Trophoblast cell (in vitro differentiated cells and primary cell): Measurements from ENCODE around the gene POLR2L.

Experiments used
- DNase-seq, 2 donors: peaks; one replicate each; pipeline ENCODE4 v3.0.0-alpha.2; 2016
- H2AFZ ChIP-seq: 2 replicates; pipeline ENCODE4 v1.6.1; 2013; ENCODE audit warnings: low read length, moderate library complexity, mild to moderate bottlenecking; ENCODE audit not compliant: insufficient read depth, poor library complexity
- H2AK5ac ChIP-seq: 2 replicates; pipeline ENCODE4 v1.6.1; 2013; ENCODE audit warnings: mild to moderate bottlenecking, low read length
- H2BK120ac ChIP-seq: 2 replicates; pipeline ENCODE4 v1.6.1; 2013; ENCODE audit warnings: low read length, mild to moderate bottlenecking, moderate library complexity; ENCODE audit not compliant: insufficient read depth, poor library complexity
- H2BK12ac ChIP-seq: 2 replicates; pipeline ENCODE4 v1.6.1; 2013; ENCODE audit warnings: mild to moderate bottlenecking, low read length, moderate library complexity
- H2BK5ac ChIP-seq: 2 replicates; pipeline ENCODE4 v1.6.1; 2013; ENCODE audit warnings: low read length, low read depth, moderate library complexity, mild to moderate bottlenecking; ENCODE audit not compliant: poor library complexity
- H3K14ac ChIP-seq: 2 replicates; pipeline ENCODE4 v1.6.1; 2013; ENCODE audit warnings: mild to moderate bottlenecking, low read length
- H3K18ac ChIP-seq: 2 replicates; pipeline ENCODE4 v1.6.1; 2013; ENCODE audit warnings: mild to moderate bottlenecking, low read length
- H3K23ac ChIP-seq: 2 replicates; pipeline ENCODE4 v1.6.1; 2013; ENCODE audit warnings: low read length
- H3K27ac ChIP-seq: 2 replicates; pipeline ENCODE4 v1.5.1; 2013; ENCODE audit warnings: low read depth, mild to moderate bottlenecking, inconsistent platforms, low read length, moderate library complexity
- H3K27me3 ChIP-seq: 2 replicates; pipeline ENCODE4 v1.6.1; 2013; ENCODE audit warnings: inconsistent platforms, mild to moderate bottlenecking, low read length, moderate library complexity; ENCODE audit not compliant: insufficient read depth
- H3K36me3 ChIP-seq, 2 experiments: 1 replicate in 1 of 2; 2 replicates in 1 of 2; pipeline ENCODE4 v1.6.1; 2013; ENCODE audit warnings: low read length in 2 of 2, mild to moderate bottlenecking in 2 of 2, moderate library complexity in 1 of 2; ENCODE audit not compliant: insufficient read depth in 2 of 2, control insufficient read depth in 1 of 2
- H3K4ac ChIP-seq: 2 replicates; pipeline ENCODE4 v1.6.1; 2013; ENCODE audit warnings: low read depth, mild to moderate bottlenecking, low read length, moderate library complexity
- H3K4me1 ChIP-seq, 2 experiments: 1 replicate in 1 of 2; 2 replicates in 1 of 2; pipeline ENCODE4 v1.6.1; 2013; ENCODE audit warnings: low read length in 2 of 2, mild to moderate bottlenecking in 2 of 2, moderate library complexity in 1 of 2; ENCODE audit not compliant: insufficient read depth in 2 of 2, control insufficient read depth in 1 of 2
- H3K4me2 ChIP-seq: 2 replicates; pipeline ENCODE4 v1.6.1; 2013; ENCODE audit warnings: inconsistent platforms, mild to moderate bottlenecking, low read length, moderate library complexity
- H3K4me3 ChIP-seq: 2 replicates; pipeline ENCODE4 v1.5.1; 2013; ENCODE audit warnings: mild to moderate bottlenecking, low read depth, low read length, inconsistent platforms
- H3K79me1 ChIP-seq: one replicate; pipeline ENCODE4 v1.6.1; 2013; ENCODE audit warnings: low read length
- H3K79me2 ChIP-seq: 2 replicates; pipeline ENCODE4 v1.6.1; 2013; ENCODE audit warnings: low read length, mild to moderate bottlenecking; ENCODE audit not compliant: control insufficient read depth, insufficient read depth, poor library complexity
- H3K9ac ChIP-seq: 2 replicates; pipeline ENCODE4 v1.6.1; 2013; ENCODE audit warnings: mild to moderate bottlenecking, low read length
- H3K9me3 ChIP-seq: 2 replicates; pipeline ENCODE4 v1.6.1; 2013; ENCODE audit warnings: low read depth, mild to moderate bottlenecking, control low read depth, inconsistent platforms, low read length; ENCODE audit not compliant: insufficient read depth
- H4K12ac ChIP-seq: 2 replicates; pipeline ENCODE4 v1.6.1; 2013; ENCODE audit warnings: low read depth, mild to moderate bottlenecking, low read length, moderate library complexity
- H4K8ac ChIP-seq: 2 replicates; pipeline ENCODE4 v1.6.1; 2013; ENCODE audit warnings: low read depth, mild to moderate bottlenecking, low read length, moderate library complexity
- H4K91ac ChIP-seq: one replicate; pipeline ENCODE4 v1.6.1; 2013; ENCODE audit warnings: low read depth, mild to moderate bottlenecking, low read length, moderate library complexity
- WGBS: extraction: QIAGEN DNeasy Blood & Tissue Kit; methylation state at CpG from one replicate; pipeline ENCODE4 v1.1.7; 2013; ENCODE audit warnings: missing lambda C conversion rate; ENCODE audit not compliant: insufficient read length, insufficient coverage; ENCODE audit errors: extremely low coverage; 5-methylcytosine and 5-hydroxymethylcytosine counted together

POLR2L gene

DNA sequence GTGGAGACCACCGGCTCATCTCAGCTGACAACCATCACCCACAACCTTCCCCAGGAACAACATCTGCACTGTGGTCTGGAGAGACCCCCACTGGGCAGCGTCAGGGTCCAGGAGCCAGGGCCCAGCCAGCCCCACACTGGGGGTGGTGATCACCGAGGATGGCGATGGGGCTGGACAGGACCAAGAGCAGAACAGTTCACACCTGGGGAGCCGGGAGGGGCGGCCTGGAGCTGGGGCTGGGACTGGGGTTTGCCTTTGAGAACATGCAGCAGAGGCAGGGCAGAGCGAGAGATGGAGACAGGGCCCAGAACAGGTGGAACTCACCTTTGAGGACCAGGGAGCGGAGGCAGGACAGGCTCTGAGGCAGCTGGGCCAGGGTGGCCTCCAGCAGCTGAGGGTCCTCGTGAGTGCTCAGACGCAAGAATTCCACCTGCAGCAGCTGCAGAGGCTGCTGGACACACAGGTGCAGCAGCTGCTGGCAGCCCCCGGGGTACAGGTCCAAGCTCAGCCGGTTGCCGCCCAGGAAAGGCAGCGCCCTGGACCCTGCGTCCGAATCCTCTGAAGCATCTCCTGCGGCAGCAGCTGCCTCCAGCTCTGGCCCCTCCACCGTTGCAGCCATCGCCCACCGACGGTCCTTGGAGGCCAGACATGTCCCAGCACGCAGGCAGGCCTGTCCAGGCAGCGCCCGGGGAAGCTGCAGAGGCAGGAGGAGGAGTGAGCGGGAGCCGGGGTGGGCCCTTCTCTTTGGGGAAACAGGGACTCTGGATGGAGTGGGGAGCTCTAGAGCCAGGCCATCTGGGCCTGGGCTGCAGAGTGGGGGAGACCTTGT is 38.3 kb downstream of the POLR2L start:
- H3K36me3 ChIP-seq, result peaks cover 41 to 44% of the 10 kb centered on the region in 2 experiments
- peak overlapping the region; percentile 87 for H4K91ac ChIP-seq
- H4K12ac ChIP-seq, result peak overlapping the region; percentile 57
- H3K4ac ChIP-seq, result peak overlapping the region; percentile 7
- H3K4me3 ChIP-seq, result no peak overlapping the region
- peaks cover 5% of the 10 kb centered on the region for H3K9me3 ChIP-seq
- peak overlapping the region; percentile 80 for H4K8ac ChIP-seq
- no peak overlapping the region for H3K9ac ChIP-seq
- no CpG with 5 or more reads among the region's 26 CpGs for WGBS
- peak overlapping the region; percentile 76 for H3K4me2 ChIP-seq
- peak overlapping the region; percentile 82 for H2AK5ac ChIP-seq
- H2BK12ac ChIP-seq, result peak overlapping the region; percentile 7
- peaks cover 17% of the 10 kb centered on the region in 2 experiments for H3K4me1 ChIP-seq
- peak overlapping the region; percentile 78 for H3K18ac ChIP-seq
- H3K27me3 ChIP-seq, result no peaks in the 10 kb centered on the region
- peak overlapping the region; percentile 72 for H3K14ac ChIP-seq
- H3K79me1 ChIP-seq, result peaks cover 18% of the 10 kb centered on the region
- DNase-seq, result no peak
- H3K27ac ChIP-seq, result peak overlapping the region; percentile 8
- H2BK5ac ChIP-seq, result no peak overlapping the region
- H3K79me2 ChIP-seq, result peaks cover 9% of the 10 kb centered on the region
- H3K23ac ChIP-seq, result no peak overlapping the region
- H2AFZ ChIP-seq, result peak overlapping the region; percentile 17
- H2BK120ac ChIP-seq, result peak overlapping the region; percentile 26

DNA sequence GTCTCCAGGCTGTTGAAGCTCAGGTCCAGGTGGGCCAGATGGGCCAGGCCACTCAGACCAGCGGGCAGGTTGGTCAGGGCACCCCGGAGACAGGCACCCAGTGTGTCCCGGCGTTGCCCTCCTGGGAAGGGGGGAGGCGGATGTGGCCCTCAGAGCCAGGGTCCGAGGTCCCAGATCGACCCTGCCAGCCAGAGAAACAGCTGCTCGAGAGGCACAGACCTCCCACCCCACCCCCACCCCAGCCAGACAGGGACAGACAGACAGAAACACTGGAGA is 38.9 kb downstream of the POLR2L start:
- Histone ChIP-seq H3K4me1 (peaks cover 16 to 17% of the 10 kb centered on the region in 2 experiments), H3K9ac (no peak overlapping the region), H3K79me1 (peaks cover 15% of the 10 kb centered on the region), H2BK120ac (no peak overlapping the region), H3K9me3 (peaks cover 5% of the 10 kb centered on the region), H3K27me3 (no peaks in the 10 kb centered on the region), H3K14ac (no peak overlapping the region), H2BK12ac (no peak overlapping the region), H3K18ac (no peak overlapping the region), H2AFZ (no peak overlapping the region), H3K4me3 (no peak overlapping the region), H3K4me2 (no peak overlapping the region), H3K36me3 (peaks cover 42 to 45% of the 10 kb centered on the region in 2 experiments), H3K79me2 (peaks cover 6% of the 10 kb centered on the region), H2AK5ac (no peak overlapping the region), H3K27ac (no peak overlapping the region), H3K4ac (no peak overlapping the region), H4K91ac (peak overlapping the region; percentile 87), H2BK5ac (no peak overlapping the region), H4K8ac (no peak overlapping the region), H4K12ac (no peak overlapping the region), H3K23ac (no peak overlapping the region)
- no peak for DNase-seq
- WGBS, result no CpG with 5 or more reads among the region's 8 CpGs

GRCh38 chr11:802693-803466 is 39.4 kb downstream of the POLR2L start:
- no peak overlapping the region for H4K8ac ChIP-seq
- H3K79me1 ChIP-seq, result peaks cover 16% of the 10 kb centered on the region
- no peak overlapping the region for H4K12ac ChIP-seq
- H3K14ac ChIP-seq, result no peak overlapping the region
- peaks cover 8% of the 10 kb centered on the region for H3K79me2 ChIP-seq
- no peak overlapping the region for H2BK12ac ChIP-seq
- H3K4me3 ChIP-seq, result no peak overlapping the region
- H3K27ac ChIP-seq, result no peak overlapping the region
- H2BK120ac ChIP-seq, result no peak overlapping the region
- no peak overlapping the region for H3K4me2 ChIP-seq
- H3K9ac ChIP-seq, result no peak overlapping the region
- no peak overlapping the region for H3K23ac ChIP-seq
- H2AK5ac ChIP-seq, result no peak overlapping the region
- no peak overlapping the region for H2AFZ ChIP-seq
- no peak overlapping the region for H2BK5ac ChIP-seq
- H3K27me3 ChIP-seq, result no peaks in the 10 kb centered on the region
- H3K4me1 ChIP-seq, result peaks cover 15 to 17% of the 10 kb centered on the region in 2 experiments
- no CpG with 5 or more reads among the region's 28 CpGs for WGBS
- no peak for DNase-seq
- peaks cover 42 to 45% of the 10 kb centered on the region in 2 experiments for H3K36me3 ChIP-seq
- H4K91ac ChIP-seq, result no peak overlapping the region
- H3K4ac ChIP-seq, result no peak overlapping the region
- H3K9me3 ChIP-seq, result peaks cover 5% of the 10 kb centered on the region
- H3K18ac ChIP-seq, result no peak overlapping the region

DNA sequence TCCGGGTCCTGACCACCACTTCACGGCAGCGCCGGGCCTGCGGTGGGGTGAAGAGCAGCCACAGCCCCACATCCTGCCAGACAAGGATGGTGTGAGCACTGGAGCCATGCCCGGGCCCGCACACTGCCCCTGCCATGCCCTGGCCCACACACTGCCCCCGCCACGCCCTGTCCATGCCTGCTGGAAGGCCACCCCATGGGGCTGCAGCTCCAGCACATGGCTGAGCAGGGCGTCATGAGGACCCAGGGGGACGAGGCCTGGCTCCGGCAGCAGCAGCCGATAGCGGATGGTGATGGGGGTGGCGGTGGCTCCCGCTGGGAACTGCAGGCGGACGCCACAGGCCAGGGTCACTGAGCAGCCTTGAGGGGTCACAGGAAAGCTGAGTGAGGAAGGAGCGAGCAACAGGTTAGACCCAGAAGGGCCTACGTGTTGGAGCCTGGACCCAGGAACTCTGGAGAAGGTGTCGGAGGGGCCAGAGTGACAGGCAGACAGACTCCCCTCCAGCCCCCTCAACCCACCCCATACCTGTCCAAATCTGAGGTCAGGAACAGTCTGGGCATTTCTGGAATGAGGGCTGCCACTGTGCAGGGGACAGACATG is 40.2 kb downstream of the POLR2L start:
- Histone ChIP-seq H3K4me2 (no peak overlapping the region), H3K23ac (no peak overlapping the region), H3K4ac (no peak overlapping the region), H3K27me3 (no peaks in the 10 kb centered on the region), H3K79me2 (peaks cover 12% of the 10 kb centered on the region), H2BK5ac (no peak overlapping the region), H2BK120ac (no peak overlapping the region), H2AFZ (no peak overlapping the region), H4K91ac (no peak overlapping the region), H3K9me3 (peaks cover 5% of the 10 kb centered on the region), H3K4me3 (peak overlapping the region; percentile 35), H3K9ac (no peak overlapping the region), H3K14ac (no peak overlapping the region), H3K4me1 (peaks cover 15 to 18% of the 10 kb centered on the region in 2 experiments), H2BK12ac (no peak overlapping the region), H3K18ac (no peak overlapping the region), H3K27ac (no peak overlapping the region), H4K8ac (no peak overlapping the region), H3K36me3 (peaks cover 42 to 45% of the 10 kb centered on the region in 2 experiments), H2AK5ac (no peak overlapping the region), H4K12ac (no peak overlapping the region), H3K79me1 (peaks cover 21% of the 10 kb centered on the region)
- WGBS, result no CpG with 5 or more reads among the region's 21 CpGs
- no peak for DNase-seq
